Cerebellar nuclear complex (tissue), 1 donor: ENCODE data around the gene KRT7.

Experiments used
- DNase-seq, 2 experiments: peaks; one replicate each; lab custom pipeline; 2025; lab: John Stamatoyannopoulos, UW

Gene KRT7

GRCh38 chr12:52211716-52212585 lies 21.1 kb upstream of the KRT7 start:
- DNase-seq: no peak

- DNase-seq: no peak
Measured at GRCh38 chr12:52212701-52213563, 20.1 kb upstream of the KRT7 start.

- DNase-seq: no peak
Measured at GRCh38 chr12:52213564-52214420, 19.3 kb upstream of the KRT7 start.

GRCh38 chr12:52214421-52214802 lies 18.6 kb upstream of the KRT7 start:
- DNase-seq: no peak

- DNase-seq: no peak
Measured at GRCh38 chr12:52215587-52216031, 17.4 kb upstream of the KRT7 start.

- DNase-seq: no peak
Measured at GRCh38 chr12:52216100-52216499, 16.9 kb upstream of the KRT7 start.

GRCh38 chr12:52216807-52217206 lies 16.2 kb upstream of the KRT7 start:
- peak in 1 of 2 experiments; percentile 15 for DNase-seq

GRCh38 chr12:52217223-52217622 lies 15.8 kb upstream of the KRT7 start:
- DNase-seq: no peak

GRCh38 chr12:52218001-52218400 lies 15.0 kb upstream of the KRT7 start:
- DNase-seq: no peak

- DNase-seq: no peak
Measured at GRCh38 chr12:52220477-52220876, 12.6 kb upstream of the KRT7 start.

GRCh38 chr12:52221070-52221781 lies 11.8 kb upstream of the KRT7 start:
- DNase-seq: no peak

GRCh38 chr12:52221912-52222457 lies 11.1 kb upstream of the KRT7 start:
- DNase-seq: no peak

GRCh38 chr12:52222692-52223091 lies 10.4 kb upstream of the KRT7 start:
- DNase-seq: no peak

GRCh38 chr12:52223406-52224039 lies 9.5 kb upstream of the KRT7 start:
- no peak for DNase-seq

GRCh38 chr12:52224151-52224550 lies 8.9 kb upstream of the KRT7 start:
- DNase-seq: no peak

- no peak for DNase-seq
Measured at GRCh38 chr12:52225752-52226151, 7.3 kb upstream of the KRT7 start.

- no peak for DNase-seq
Measured at GRCh38 chr12:52226446-52226845, 6.6 kb upstream of the KRT7 start.

GRCh38 chr12:52227606-52228166 lies 5.4 kb upstream of the KRT7 start:
- DNase-seq: no peak

- DNase-seq: no peak
Measured at GRCh38 chr12:52228366-52228765, 4.7 kb upstream of the KRT7 start.

- DNase-seq: no peak
Measured at GRCh38 chr12:52228931-52229330, 4.1 kb upstream of the KRT7 start.
